ENCODE data around the gene PI4K2A. TPM values are rescaled to one million over a fixed set of nuclear protein-coding genes. Genes with fewer than 3 reads are reported as not detected.

The PI4K2A gene
- polyA plus RNA-seq, 2 donors: 11.5 to 19.9 TPM

DNA sequence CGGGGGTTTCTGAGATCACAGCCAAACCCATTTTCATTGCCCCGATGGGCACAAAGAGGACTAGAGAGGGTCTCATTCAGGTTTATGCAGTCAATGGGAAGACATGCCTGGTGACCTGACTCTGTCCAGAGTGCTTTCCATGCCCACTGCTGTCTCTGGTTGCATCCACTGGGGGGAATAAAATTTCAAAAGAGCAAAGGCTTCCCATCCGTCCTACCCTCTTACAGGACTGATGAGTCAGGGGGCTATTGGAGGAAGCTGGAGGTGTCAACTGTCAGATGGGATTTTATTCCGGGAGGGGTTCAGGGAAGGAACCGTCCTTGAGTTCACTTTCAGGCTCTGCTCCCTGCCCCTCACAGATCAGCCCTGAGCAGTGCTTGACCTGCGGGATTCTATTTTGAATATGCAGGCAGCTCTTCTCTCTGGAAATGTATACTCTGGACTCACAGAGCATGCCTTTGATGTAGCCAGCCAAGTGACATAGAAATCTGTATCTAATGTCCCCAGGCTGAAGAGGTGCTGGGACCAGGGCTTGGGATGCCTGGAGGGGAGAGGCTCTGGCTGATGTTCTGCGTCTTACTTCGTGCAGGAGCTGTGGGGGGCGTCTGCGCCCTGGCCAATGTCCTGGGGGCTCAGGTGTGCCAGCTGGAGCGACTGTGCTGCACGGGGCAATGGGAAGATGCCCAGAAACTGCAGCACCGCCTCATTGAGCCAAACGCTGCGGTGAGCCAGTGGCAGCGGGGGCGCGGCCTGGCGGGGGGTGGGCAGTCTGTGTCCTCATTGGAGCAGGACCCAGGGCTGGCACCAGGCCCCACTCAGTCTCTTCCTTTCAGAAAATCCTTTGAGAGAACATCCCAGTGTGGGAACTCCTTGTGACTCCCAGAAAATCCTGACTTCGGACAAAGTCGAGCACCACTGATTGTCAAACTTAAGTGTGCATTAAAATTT is 38.9 kb upstream of the PI4K2A start:
- WGBS, 2 donors: 64 to 76% methylated on average over 21 of the region's 21 CpGs
- H3K4me3 ChIP-seq (ENCODE audit: low read depth in 1 of 2, low read length in 2 of 2): no peak overlapping the region
- H3K27me3 ChIP-seq (ENCODE audit: control insufficient read depth in 1 of 2, insufficient read depth in 2 of 2, low read length in 2 of 2): no peaks in the 10 kb centered on the region

DNA sequence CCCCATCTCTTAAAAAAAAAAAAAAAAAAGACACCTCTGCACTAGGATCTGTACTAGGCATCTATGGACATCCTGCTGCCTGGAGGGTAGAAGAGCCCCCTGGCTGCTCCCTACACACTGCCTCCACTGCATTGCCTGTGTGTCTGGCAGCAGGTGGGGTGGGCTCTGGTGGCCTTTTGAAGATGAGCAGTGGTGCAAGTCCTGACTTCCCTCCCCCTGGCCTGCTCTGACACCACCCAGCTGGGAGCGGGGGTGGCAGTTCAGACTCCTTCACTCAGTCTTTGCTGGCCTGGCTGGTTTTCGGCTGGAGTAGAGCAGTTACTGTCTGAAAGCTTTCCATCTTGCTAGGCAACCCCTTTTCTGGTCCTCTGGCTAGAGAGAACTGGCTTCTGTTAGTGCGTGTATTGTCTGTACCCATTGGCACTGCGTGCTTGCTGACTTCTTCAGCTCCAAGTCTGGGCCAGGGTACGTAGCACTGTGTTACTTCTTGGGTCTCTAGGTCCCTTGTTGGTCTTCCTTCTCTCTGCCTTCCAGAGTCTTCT is 33.3 kb upstream of the PI4K2A start:
- no peaks in the 10 kb centered on the region for H3K36me3 ChIP-seq (ENCODE audit: control insufficient read depth in 2 of 2, insufficient read depth in 2 of 2, low read length in 1 of 2)
- 92 to 93% methylated on average over 5 of the region's 5 CpGs for WGBS, 2 donors
- H3K27ac ChIP-seq (ENCODE audit: low read depth in 2 of 2, low read length in 1 of 2): no peak overlapping the region
- H3K9me3 ChIP-seq (ENCODE audit: control insufficient read depth in 2 of 2, insufficient read depth in 1 of 2, low read depth in 1 of 2, low read length in 1 of 2): no peaks in the 10 kb centered on the region
- no peaks in the 10 kb centered on the region for H3K27me3 ChIP-seq (ENCODE audit: control insufficient read depth in 1 of 2, insufficient read depth in 2 of 2, low read length in 2 of 2)
- no peak overlapping the region for H3K4me3 ChIP-seq (ENCODE audit: low read depth in 1 of 2, low read length in 2 of 2)
- H3K4me1 ChIP-seq (ENCODE audit: control insufficient read depth in 2 of 2, insufficient read depth in 2 of 2, low read length in 1 of 2): no peaks in the 10 kb centered on the region

More for the DNA sequence above, 38.9 kb upstream of the PI4K2A start:
- no peak overlapping the region for H3K27ac ChIP-seq (ENCODE audit: low read depth in 2 of 2, low read length in 1 of 2)
- H3K4me1 ChIP-seq (ENCODE audit: control insufficient read depth in 2 of 2, insufficient read depth in 2 of 2, low read length in 1 of 2): peaks cover 0 to 2% of the 10 kb centered on the region in 2 donors
- H3K9me3 ChIP-seq (ENCODE audit: control insufficient read depth in 2 of 2, insufficient read depth in 1 of 2, low read depth in 1 of 2, low read length in 1 of 2): no peaks in the 10 kb centered on the region
- H3K36me3 ChIP-seq (ENCODE audit: control insufficient read depth in 2 of 2, insufficient read depth in 2 of 2, low read length in 1 of 2): no peaks in the 10 kb centered on the region

DNA sequence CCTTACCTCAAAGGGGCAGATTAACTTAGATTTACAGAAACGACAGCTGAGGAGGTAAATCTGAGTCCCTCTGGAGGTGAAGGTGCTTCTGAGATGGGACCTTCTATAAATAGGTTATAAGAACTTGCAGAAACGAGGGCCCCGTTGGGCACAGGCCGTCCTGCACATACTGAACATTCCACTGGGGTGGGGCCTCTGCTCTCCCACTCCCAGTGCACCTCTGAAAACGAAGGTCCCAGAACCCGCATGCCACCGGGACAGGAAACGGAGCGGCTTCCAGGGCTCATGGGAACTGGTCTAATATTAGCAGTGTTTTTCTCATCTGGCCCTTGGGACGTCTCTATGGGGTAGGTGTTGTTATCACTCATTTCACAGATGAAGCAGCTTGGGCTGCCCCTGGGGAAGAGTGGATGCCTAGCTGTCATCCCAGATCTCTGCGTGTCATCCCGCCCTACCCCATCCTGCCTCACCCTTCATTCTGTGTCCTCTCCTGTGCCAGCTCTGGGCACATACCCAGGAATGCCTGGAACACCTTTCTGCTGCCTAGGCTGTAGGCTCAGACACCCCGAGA is 31.4 kb upstream of the PI4K2A start:
- Histone ChIP-seq H3K36me3 (ENCODE audit: control insufficient read depth in 2 of 2, insufficient read depth in 2 of 2, low read length in 1 of 2) (no peaks in the 10 kb centered on the region), H3K4me1 (ENCODE audit: control insufficient read depth in 2 of 2, insufficient read depth in 2 of 2, low read length in 1 of 2) (no peaks in the 10 kb centered on the region), H3K9me3 (ENCODE audit: control insufficient read depth in 2 of 2, insufficient read depth in 1 of 2, low read depth in 1 of 2, low read length in 1 of 2) (no peaks in the 10 kb centered on the region), H3K27ac (ENCODE audit: low read depth in 2 of 2, low read length in 1 of 2) (no peak overlapping the region), H3K27me3 (ENCODE audit: control insufficient read depth in 1 of 2, insufficient read depth in 2 of 2, low read length in 2 of 2) (no peaks in the 10 kb centered on the region), H3K4me3 (ENCODE audit: low read depth in 1 of 2, low read length in 2 of 2) (no peak overlapping the region)
- 65 to 70% methylated on average over 13 of the region's 13 CpGs for WGBS, 2 donors

DNA sequence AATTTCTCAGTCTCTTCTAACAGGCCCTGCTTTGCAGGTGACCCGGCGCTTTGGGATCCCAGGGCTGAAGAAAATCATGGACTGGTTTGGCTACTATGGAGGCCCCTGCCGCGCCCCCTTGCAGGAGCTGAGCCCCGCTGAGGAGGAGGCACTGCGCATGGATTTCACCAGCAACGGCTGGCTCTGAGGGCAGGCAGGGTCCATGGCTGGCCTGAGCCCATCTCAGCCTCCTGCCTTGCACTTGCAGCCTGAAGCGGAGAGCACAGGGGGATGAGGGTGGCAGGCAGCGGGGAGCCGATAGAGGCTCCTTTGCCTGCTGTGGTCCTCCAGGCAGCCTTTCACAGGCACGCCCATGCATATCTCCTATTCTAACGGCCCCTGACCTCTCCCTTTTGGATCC is 29.0 kb upstream of the PI4K2A start:
- H3K4me3 ChIP-seq (ENCODE audit: low read depth in 1 of 2, low read length in 2 of 2): no peak overlapping the region
- H3K9me3 ChIP-seq (ENCODE audit: control insufficient read depth in 2 of 2, insufficient read depth in 1 of 2, low read depth in 1 of 2, low read length in 1 of 2): no peaks in the 10 kb centered on the region
- WGBS, 2 donors: 86 to 90% methylated on average over 12 of the region's 12 CpGs
- H3K27ac ChIP-seq (ENCODE audit: low read depth in 2 of 2, low read length in 1 of 2): no peak overlapping the region
- no peaks in the 10 kb centered on the region for H3K27me3 ChIP-seq (ENCODE audit: control insufficient read depth in 1 of 2, insufficient read depth in 2 of 2, low read length in 2 of 2)
- H3K36me3 ChIP-seq (ENCODE audit: control insufficient read depth in 2 of 2, insufficient read depth in 2 of 2, low read length in 1 of 2): no peaks in the 10 kb centered on the region
- no peaks in the 10 kb centered on the region for H3K4me1 ChIP-seq (ENCODE audit: control insufficient read depth in 2 of 2, insufficient read depth in 2 of 2, low read length in 1 of 2)

DNA sequence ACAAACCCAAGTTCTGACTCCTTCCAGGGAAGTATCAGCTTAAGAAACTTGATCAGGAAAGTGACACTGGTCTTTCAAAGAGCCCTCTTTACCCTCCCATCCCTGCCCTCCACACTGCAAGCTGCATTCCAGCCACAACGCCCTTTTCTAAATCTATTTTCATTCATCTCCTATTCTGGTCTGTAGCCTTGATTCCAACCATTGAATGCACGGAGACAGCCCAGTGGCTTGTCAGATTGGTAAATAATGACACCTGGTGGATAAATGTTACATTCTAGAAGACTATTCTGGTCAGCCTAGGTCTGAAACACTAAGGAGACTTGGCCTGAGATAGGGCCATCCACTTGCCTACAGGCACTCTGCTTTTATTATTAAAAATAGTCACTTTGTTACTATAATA is 28.1 kb upstream of the PI4K2A start:
- H3K4me3 ChIP-seq (ENCODE audit: low read depth in 1 of 2, low read length in 2 of 2): no peak overlapping the region
- H3K4me1 ChIP-seq (ENCODE audit: control insufficient read depth in 2 of 2, insufficient read depth in 2 of 2, low read length in 1 of 2): no peaks in the 10 kb centered on the region
- no peak overlapping the region for H3K27ac ChIP-seq (ENCODE audit: low read depth in 2 of 2, low read length in 1 of 2)
- no peaks in the 10 kb centered on the region for H3K27me3 ChIP-seq (ENCODE audit: control insufficient read depth in 1 of 2, insufficient read depth in 2 of 2, low read length in 2 of 2)
- H3K36me3 ChIP-seq (ENCODE audit: control insufficient read depth in 2 of 2, insufficient read depth in 2 of 2, low read length in 1 of 2): no peaks in the 10 kb centered on the region
- WGBS, 2 donors: 20 to 30% methylated on average over 2 of the region's 2 CpGs
- H3K9me3 ChIP-seq (ENCODE audit: control insufficient read depth in 2 of 2, insufficient read depth in 1 of 2, low read depth in 1 of 2, low read length in 1 of 2): no peaks in the 10 kb centered on the region

DNA sequence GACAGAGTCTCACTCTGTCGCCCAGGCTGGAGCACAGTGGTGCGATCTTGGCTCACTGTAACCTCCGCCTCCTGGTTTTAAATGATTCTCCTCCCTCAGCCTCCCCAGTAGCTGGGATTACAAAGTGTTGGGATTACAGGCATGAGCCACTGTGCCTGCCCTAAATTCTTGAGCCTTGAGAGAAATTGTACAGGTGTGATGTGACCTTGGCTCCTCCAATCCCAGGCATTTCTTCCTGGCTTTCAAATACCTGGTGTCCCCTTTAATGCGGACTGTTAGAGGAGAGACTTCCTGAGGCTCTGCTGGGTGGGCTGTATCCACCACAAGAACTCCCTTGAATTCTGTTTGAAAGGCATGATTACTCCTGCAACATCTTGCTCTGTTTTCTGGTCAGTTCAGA is 22.2 kb upstream of the PI4K2A start:
- Histone ChIP-seq H3K27me3 (ENCODE audit: control insufficient read depth in 1 of 2, insufficient read depth in 2 of 2, low read length in 2 of 2) (no peaks in the 10 kb centered on the region), H3K36me3 (ENCODE audit: control insufficient read depth in 2 of 2, insufficient read depth in 2 of 2, low read length in 1 of 2) (no peaks in the 10 kb centered on the region), H3K27ac (ENCODE audit: low read depth in 2 of 2, low read length in 1 of 2) (no peak overlapping the region), H3K4me3 (ENCODE audit: low read depth in 1 of 2, low read length in 2 of 2) (no peak overlapping the region), H3K4me1 (ENCODE audit: control insufficient read depth in 2 of 2, insufficient read depth in 2 of 2, low read length in 1 of 2) (no peaks in the 10 kb centered on the region), H3K9me3 (ENCODE audit: control insufficient read depth in 2 of 2, insufficient read depth in 1 of 2, low read depth in 1 of 2, low read length in 1 of 2) (no peaks in the 10 kb centered on the region)
- WGBS, 2 donors: 81 to 95% methylated on average over 4 of the region's 4 CpGs

DNA sequence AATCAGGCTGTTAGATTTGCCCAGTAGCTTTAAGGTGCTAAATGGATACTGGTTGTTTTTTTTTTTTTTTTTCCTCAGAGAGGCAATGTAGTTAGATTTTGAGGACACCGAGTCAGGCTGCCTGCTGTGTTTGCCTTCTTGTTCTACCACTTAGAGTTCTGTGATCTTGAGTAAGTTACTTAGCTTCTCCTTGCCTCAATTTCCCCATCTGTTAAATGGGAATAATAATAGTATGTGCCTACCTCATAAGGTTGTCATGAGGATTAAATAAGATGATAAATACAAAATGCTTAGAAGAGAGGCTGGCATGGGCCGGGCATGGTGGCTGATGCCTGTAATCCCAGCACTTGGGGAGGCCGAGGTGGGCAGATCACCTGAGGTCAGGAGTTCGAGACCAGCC is 21.7 kb upstream of the PI4K2A start:
- no peaks in the 10 kb centered on the region for H3K4me1 ChIP-seq (ENCODE audit: control insufficient read depth in 2 of 2, insufficient read depth in 2 of 2, low read length in 1 of 2)
- no peak overlapping the region for H3K27ac ChIP-seq (ENCODE audit: low read depth in 2 of 2, low read length in 1 of 2)
- H3K36me3 ChIP-seq (ENCODE audit: control insufficient read depth in 2 of 2, insufficient read depth in 2 of 2, low read length in 1 of 2): no peaks in the 10 kb centered on the region
- 97% methylated on average over 4 of the region's 4 CpGs for WGBS, 2 donors
- H3K4me3 ChIP-seq (ENCODE audit: low read depth in 1 of 2, low read length in 2 of 2): no peak overlapping the region
- H3K27me3 ChIP-seq (ENCODE audit: control insufficient read depth in 1 of 2, insufficient read depth in 2 of 2, low read length in 2 of 2): no peaks in the 10 kb centered on the region
- no peaks in the 10 kb centered on the region for H3K9me3 ChIP-seq (ENCODE audit: control insufficient read depth in 2 of 2, insufficient read depth in 1 of 2, low read depth in 1 of 2, low read length in 1 of 2)

DNA sequence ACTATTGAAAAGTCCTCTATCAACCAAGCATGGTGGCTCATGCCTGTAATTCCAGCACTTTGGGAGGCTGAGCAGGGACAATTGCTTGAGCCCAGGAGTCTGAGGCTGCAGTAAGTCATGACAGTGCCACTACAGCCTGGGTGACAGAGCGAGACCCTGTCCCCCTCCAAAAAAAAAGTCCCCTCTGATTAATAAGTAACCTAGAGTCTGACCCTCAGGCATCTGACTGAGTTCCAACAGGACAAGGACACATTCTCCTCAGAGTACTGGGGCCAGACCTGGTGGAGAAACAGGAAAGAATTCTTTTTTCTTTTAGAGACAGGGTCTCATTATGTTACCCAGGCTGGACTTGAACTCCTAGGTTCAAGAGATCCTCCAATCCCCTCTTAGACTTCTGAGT is 17.2 kb upstream of the PI4K2A start:
- Histone ChIP-seq H3K4me3 (ENCODE audit: low read depth in 1 of 2, low read length in 2 of 2) (no peak overlapping the region), H3K27me3 (ENCODE audit: control insufficient read depth in 1 of 2, insufficient read depth in 2 of 2, low read length in 2 of 2) (no peaks in the 10 kb centered on the region), H3K4me1 (ENCODE audit: control insufficient read depth in 2 of 2, insufficient read depth in 2 of 2, low read length in 1 of 2) (no peaks in the 10 kb centered on the region), H3K36me3 (ENCODE audit: control insufficient read depth in 2 of 2, insufficient read depth in 2 of 2, low read length in 1 of 2) (no peaks in the 10 kb centered on the region), H3K27ac (ENCODE audit: low read depth in 2 of 2, low read length in 1 of 2) (no peak overlapping the region), H3K9me3 (ENCODE audit: control insufficient read depth in 2 of 2, insufficient read depth in 1 of 2, low read depth in 1 of 2, low read length in 1 of 2) (no peaks in the 10 kb centered on the region)
- 78 to 96% methylated on average over 1 of the region's 1 CpG for WGBS, 2 donors

DNA sequence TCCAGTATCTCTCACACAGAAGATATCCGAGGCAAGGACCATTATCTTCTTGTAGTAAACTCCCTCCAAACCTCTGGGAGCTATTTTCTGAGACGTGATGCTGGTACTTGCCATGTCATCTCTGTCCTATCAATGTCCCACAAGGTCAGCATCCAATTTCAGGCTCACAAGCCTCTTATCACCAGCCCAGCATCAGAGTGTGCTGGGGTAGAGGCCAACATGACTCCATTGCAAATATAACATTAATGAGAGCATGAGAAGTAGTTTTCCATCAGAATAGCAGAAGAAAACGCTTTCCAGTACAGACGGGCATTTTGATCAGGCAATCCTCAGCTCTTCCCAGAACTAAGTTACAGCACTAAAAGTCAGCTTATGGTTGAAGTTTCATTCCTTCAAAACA is 12.7 kb upstream of the PI4K2A start:
- Histone ChIP-seq H3K4me1 (ENCODE audit: control insufficient read depth in 2 of 2, insufficient read depth in 2 of 2, low read length in 1 of 2) (no peaks in the 10 kb centered on the region), H3K27ac (ENCODE audit: low read depth in 2 of 2, low read length in 1 of 2) (no peak overlapping the region)
- WGBS, 2 donors: 55 to 67% methylated on average over 4 of the region's 4 CpGs

More for the DNA sequence above, 12.7 kb upstream of the PI4K2A start:
- Histone ChIP-seq H3K9me3 (ENCODE audit: control insufficient read depth in 2 of 2, insufficient read depth in 1 of 2, low read depth in 1 of 2, low read length in 1 of 2) (no peaks in the 10 kb centered on the region), H3K36me3 (ENCODE audit: control insufficient read depth in 2 of 2, insufficient read depth in 2 of 2, low read length in 1 of 2) (no peaks in the 10 kb centered on the region), H3K27me3 (ENCODE audit: control insufficient read depth in 1 of 2, insufficient read depth in 2 of 2, low read length in 2 of 2) (no peaks in the 10 kb centered on the region), H3K4me3 (ENCODE audit: low read depth in 1 of 2, low read length in 2 of 2) (no peak overlapping the region)

Data from esophagus (tissue), 2 donors.